Posterior cingulate gyrus (tissue), 11 donors: ENCODE measurements around the gene NUP58.

ENCODE experiments used
- DNase-seq, 10 donors: peaks; one replicate each; pipeline versions ENCODE4 v3.0.0 to v3.0.0-alpha.2; 2020 to 2021; ENCODE audit warnings: mixed read lengths in 3 of 10
- intact Hi-C: fragments of 100-400 bp; cut with DNase I; formaldehyde crosslinking; loops from one replicate; pipeline ENCODE4 v1.15.1; 2023

NUP58 gene

DNA sequence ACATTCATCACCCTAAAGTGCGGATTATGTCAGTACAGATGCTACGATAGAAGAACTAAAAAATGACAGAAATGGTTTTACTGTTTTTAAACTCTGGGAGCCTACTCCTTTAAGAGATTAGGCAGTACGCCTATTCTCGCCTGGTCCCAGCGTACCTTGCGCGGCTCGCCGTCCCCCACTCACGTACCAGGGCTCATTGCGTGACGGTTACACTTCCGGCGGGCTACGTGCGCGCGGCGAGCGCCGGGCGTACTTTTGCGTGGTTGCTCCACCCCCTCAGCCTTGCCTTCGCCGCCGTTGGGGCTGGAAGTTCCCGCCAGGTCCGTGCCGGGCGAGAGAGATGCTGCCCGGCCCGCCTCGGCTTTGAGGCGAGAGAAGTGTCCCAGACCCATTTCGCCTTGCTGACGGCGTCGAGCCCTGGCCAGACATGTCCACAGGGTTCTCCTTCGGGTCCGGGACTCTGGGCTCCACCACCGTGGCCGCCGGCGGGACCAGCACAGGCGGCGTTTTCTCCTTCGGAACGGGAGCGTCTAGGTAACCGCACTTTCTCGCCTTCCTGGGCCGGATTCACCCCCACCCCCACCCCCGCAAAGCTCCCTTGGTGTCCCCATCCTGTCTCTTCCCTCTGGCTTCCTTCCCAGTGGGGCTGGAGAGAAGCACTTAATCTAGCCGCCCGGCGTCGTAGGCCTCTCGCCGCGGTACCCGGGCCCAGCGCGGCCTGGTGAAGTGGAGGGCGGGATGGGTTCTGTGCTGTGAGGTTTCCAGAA, at the start of gene NUP58:
Gene NUP58, plus strand, starts transcription at position 279 of the 767 bp plus-strand sequence. Its CDS starts 149 bp downstream, at position 428.
- intact Hi-C loops = loop anchor here (2.0 kb wide), 1 partner anchor 15 kb away; the partner anchor contains the start of gene MTMR6
- peak; percentile 93 to 99 (median 96) for DNase-seq

DNA sequence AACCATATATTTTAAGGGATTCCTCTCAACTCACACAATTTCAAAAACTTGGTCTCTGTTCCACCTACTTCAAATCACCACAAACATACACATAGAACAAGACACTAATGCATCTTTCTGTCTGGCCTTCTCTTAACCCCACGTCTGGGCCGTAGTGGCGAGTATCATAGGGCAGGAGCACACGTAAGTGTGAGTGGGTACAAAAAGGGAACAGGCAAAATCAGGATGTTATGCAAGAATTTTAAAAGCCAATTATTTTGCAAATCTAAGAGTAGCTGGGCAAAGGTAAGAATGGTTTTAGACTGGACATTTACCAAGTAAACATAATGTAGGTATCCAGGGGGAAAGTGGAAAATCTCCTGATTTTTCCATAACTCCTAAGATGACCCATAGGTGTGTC, 49.2 kb upstream of the NUP58 start:
- intact Hi-C loops = loop anchor here (10.0 kb wide), 1 partner anchor 237 kb away; no protein-coding TSS in a partner anchor
- DNase-seq = no peak

- intact Hi-C loops = loop anchor here (10.0 kb wide), 1 partner anchor 238 kb away; no protein-coding TSS in a partner anchor
- DNase-seq = no peak
These were observed 48.7 kb upstream of the NUP58 start for GRCh38 chr13:25252752-25253151.

DNA sequence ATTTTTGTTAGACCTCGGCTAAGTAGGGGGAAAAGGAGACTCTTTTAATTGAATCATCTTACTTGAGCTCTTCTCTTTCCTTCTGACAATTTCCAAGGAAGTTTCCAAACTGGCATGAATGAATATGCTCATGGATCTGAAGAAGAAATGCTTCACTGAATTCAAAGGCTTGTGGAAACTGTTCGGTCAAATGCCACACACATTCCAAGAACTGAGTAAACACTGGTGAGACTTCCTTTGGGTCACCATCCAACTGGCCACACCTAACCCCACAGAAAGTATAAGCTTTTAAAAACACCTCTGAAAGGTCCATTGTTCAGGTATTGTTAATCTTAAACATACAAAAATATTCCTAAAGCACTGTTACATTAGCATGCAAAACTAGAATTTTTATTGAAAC, 47.7 kb upstream of the NUP58 start:
- no peak for DNase-seq
- intact Hi-C loops = loop anchor here (10.0 kb wide), 1 partner anchor 239 kb away; no protein-coding TSS in a partner anchor

- no peak for DNase-seq
- intact Hi-C loops = no loop called here
These were observed 39.2 kb upstream of the NUP58 start for GRCh38 chr13:25262261-25262660.

DNA sequence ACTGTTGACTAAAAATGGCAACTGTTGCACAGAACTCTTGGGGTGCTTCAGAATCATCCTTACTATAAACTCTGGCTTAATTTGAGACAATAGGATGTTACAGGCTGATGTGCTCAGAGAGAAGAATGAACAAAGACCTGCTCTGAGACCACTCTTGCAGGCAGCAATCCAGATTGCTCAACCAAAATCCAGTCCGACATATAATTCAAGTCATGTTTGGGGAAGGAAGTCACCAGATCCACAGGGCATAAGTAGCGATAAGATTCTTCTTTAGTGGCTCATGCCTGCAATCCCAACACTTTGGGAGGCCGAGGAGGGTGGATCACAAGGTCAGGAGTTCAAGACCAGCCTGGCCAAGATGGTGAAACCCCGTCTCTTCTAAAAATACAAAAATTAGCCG, 34.7 kb upstream of the NUP58 start:
- intact Hi-C loops = no loop called here
- no peak for DNase-seq

DNA sequence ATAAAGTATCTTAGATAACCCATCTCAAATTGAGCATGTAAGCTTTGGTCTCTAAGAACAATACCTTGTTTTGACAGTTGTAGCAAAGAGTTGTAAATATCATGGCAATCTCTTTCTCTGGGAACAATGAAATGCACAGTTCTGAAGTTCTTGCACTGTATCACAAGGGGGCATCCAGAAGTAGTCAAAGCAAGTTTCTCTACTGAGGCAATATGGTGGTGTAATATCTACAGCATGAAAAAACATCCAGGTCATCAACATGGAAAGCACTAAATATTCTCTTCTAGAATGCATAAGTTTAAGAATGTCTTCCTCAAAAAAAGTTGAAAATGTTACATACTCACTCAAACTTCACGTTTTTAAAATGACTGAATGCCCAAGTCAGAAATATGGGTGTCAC, 33.7 kb upstream of the NUP58 start:
- intact Hi-C loops = no loop called here
- DNase-seq = no peak

- intact Hi-C loops = no loop called here
- peak in 1 of 10 donors; percentile 70 for DNase-seq
These were observed 32.9 kb upstream of the NUP58 start for GRCh38 chr13:25268561-25268960.

GRCh38 chr13:25276748-25277147, 24.7 kb upstream of the NUP58 start:
- intact Hi-C loops = no loop called here
- no peak for DNase-seq

- DNase-seq = no peak
- intact Hi-C loops = no loop called here
These were observed 21.0 kb upstream of the NUP58 start for GRCh38 chr13:25280396-25280795.

- intact Hi-C loops = no loop called here
- no peak for DNase-seq
These were observed 20.1 kb upstream of the NUP58 start for GRCh38 chr13:25281193-25281934.

GRCh38 chr13:25281935-25282332, 19.5 kb upstream of the NUP58 start:
- intact Hi-C loops = no loop called here
- no peak for DNase-seq

GRCh38 chr13:25286308-25286968, 15.0 kb upstream of the NUP58 start:
- peak in 6 of 10 donors; percentile 20 to 72 (median 30) for DNase-seq
- intact Hi-C loops = loop anchor here (2.0 to 5.0 kb wide), 6 partner anchors 14 to 289 kb away; partner anchors contain the start of genes AMER2, ATP8A2 and NUP58

GRCh38 chr13:25286969-25287961, 14.2 kb upstream of the NUP58 start, which contains the start of gene MTMR6:
Gene MTMR6 (minus strand): TSS chr13:25287488. CDS start chr13:25287247, 241 bp downstream.
- intact Hi-C loops = loop anchor here (2.0 to 5.0 kb wide), 6 partner anchors 14 to 290 kb away; partner anchors contain the start of genes AMER2, ATP8A2 and NUP58

GRCh38 chr13:25288966-25289365, 12.5 kb upstream of the NUP58 start:
- DNase-seq = no peak
- intact Hi-C loops = loop anchor here (5.0 kb wide), 3 partner anchors 83 to 292 kb away; partner anchors contain the start of genes AMER2 and ATP8A2

More at GRCh38 chr13:25286969-25287961, 14.2 kb upstream of the NUP58 start, which contains the start of gene MTMR6:
- DNase-seq = peak; percentile 87 to 99 (median 95)

GRCh38 chr13:25291691-25292090, 9.7 kb upstream of the NUP58 start:
- DNase-seq = no peak
- intact Hi-C loops = no loop called here

DNA sequence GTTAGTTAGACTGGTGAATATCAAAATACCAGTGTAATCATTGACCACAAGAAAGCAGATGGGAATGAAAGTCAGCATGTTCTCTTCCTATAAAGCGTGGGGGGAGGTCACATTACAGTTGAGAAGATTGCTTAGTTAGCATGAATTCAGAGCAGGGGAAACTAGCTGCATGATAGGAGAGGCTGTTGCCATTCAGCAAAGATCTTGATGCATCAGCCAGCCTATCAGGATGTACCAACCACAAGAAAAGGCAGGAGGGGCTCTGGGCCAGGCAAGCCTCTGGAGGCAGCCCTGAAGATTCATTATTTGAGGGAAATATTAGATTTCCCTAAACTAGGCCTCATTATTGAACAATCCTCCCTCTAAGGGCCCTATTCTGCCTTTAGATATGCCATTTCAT, 9.1 kb upstream of the NUP58 start:
- intact Hi-C loops = no loop called here
- no peak for DNase-seq

- intact Hi-C loops = no loop called here
- no peak for DNase-seq
These were observed 6.2 kb upstream of the NUP58 start for GRCh38 chr13:25295228-25295627.

GRCh38 chr13:25295701-25296100, 5.7 kb upstream of the NUP58 start:
- no peak for DNase-seq
- intact Hi-C loops = no loop called here
